AG04450 (cell line): ENCODE measurements around the gene CHST9. TPM values are rescaled to one million over a fixed set of nuclear protein-coding genes. Genes with fewer than 3 reads are reported as not detected.

Experiments
- CTCF ChIA-PET: fragments of 300-600, 350-600 bp; formaldehyde crosslinking; extraction: SDS; loops from one replicate; lab custom pipeline; 2022; ENCODE audit warnings: antibody characterized with exemption, inconsistent platforms; lab: Charles Lee
- POLR2A ChIA-PET: fragments of 350-600 bp; formaldehyde crosslinking; extraction: SDS; loops from one replicate; lab custom pipeline; 2021; ENCODE audit warnings: antibody characterized with exemption, inconsistent platforms; lab: Yijun Ruan, JAX
- DNase-seq: peaks from one replicate; pipeline ENCODE4 v3.0.0-alpha.2; 2011; ENCODE audit warnings: low read depth, low spot score
- H3K27ac ChIP-seq: one replicate; pipeline ENCODE4 v1.5.1; 2012; ENCODE audit warnings: low read depth, low read length, control low read depth
- H3K27me3 ChIP-seq: one replicate; pipeline ENCODE4 v1.6.0; 2012; ENCODE audit warnings: low read length; ENCODE audit not compliant: control insufficient read depth, insufficient read depth
- H3K4me3 ChIP-seq: 2 replicates; pipeline ENCODE4 v1.5.1; 2011; ENCODE audit warnings: mild to moderate bottlenecking, low read depth, low read length, control low read depth
- H3K9me3 ChIP-seq: 2 replicates; pipeline ENCODE4 v1.5.1; 2012; ENCODE audit warnings: low read length; ENCODE audit not compliant: control insufficient read depth, insufficient read depth
- polyA plus RNA-seq: library from polyadenylated mRNA; depleted of rRNA; stranded (reverse); fragments of >200 nt; gene quantifications from 2 replicates; pipeline ENCODE4 v1.2.3, GENCODE V29; 2011
- TF ChIP-seq, protein P1 (sequence below): IDR thresholded peaks from 2 replicates; pipeline ENCODE4 v1.5.1; 2011; ENCODE audit warnings: low read depth, low read length, control low read depth, inconsistent platforms

The CHST9 gene
- polyA plus RNA-seq, 1 experiment = not detected

DNA sequence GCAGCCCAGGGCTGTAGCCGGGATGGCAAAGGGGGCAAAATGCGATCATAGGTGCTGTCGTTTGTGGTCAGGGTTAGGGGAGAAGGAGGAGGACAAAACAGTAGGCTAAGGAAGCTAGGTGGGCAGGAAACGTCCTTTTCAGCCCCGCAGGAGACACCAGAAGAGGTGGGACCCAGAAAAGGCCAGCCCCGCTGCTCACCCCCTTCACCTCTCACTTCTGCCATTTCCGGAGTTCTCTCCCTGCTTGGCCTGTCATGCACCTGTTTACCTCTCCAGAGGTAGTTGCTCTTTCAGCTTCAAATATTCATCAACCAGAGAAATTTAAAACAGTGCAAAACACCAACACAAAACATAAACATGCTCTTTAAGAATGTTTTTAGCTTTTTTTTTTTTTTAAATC lies 320.4 kb downstream of the CHST9 start:
- Histone ChIP-seq H3K27me3 (no peaks in the 10 kb centered on the region), H3K9me3 (peaks cover 15% of the 10 kb centered on the region), H3K27ac (no peak overlapping the region), H3K4me3 (no peak overlapping the region)
- CTCF ChIA-PET = no interaction called here
- DNase-seq = no peak
- TF ChIP-seq, protein P1, sequence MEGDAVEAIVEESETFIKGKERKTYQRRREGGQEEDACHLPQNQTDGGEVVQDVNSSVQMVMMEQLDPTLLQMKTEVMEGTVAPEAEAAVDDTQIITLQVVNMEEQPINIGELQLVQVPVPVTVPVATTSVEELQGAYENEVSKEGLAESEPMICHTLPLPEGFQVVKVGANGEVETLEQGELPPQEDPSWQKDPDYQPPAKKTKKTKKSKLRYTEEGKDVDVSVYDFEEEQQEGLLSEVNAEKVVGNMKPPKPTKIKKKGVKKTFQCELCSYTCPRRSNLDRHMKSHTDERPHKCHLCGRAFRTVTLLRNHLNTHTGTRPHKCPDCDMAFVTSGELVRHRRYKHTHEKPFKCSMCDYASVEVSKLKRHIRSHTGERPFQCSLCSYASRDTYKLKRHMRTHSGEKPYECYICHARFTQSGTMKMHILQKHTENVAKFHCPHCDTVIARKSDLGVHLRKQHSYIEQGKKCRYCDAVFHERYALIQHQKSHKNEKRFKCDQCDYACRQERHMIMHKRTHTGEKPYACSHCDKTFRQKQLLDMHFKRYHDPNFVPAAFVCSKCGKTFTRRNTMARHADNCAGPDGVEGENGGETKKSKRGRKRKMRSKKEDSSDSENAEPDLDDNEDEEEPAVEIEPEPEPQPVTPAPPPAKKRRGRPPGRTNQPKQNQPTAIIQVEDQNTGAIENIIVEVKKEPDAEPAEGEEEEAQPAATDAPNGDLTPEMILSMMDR = no peak
- POLR2A ChIA-PET = no interaction called here

DNA sequence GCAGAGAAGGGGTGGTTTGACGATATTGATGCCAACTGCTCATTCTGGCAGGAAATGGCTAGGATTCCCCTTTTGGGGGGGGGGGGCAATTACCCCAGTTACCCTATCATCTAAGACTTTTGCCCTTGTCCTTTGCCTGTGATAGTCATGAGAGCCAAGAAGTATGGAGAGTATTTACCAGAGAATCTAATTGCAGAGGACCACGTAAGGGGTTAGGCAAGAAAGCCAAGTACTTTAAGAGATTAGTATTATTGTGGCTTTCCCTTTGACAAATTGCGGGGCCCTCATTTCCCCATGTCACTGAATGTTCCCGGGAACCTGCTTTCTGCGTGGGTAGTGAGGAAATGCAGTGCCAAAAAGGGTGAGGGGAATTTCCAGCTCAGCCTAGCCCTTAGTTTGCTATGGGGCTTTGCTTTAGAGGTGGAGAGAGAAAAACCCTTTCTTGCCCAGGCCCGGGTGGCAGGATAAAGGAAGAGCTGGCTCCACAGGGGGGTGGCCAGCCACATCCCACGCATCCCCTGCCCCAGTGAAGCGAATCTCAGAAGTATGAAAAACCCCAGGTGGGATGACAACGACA lies 321.1 kb downstream of the CHST9 start:
- Histone ChIP-seq H3K9me3 (peaks cover 15% of the 10 kb centered on the region), H3K4me3 (no peak overlapping the region), H3K27ac (no peak overlapping the region), H3K27me3 (no peaks in the 10 kb centered on the region)
- TF ChIP-seq, protein P1 = no peak
- ChIA-PET POLR2A (no interaction called here), CTCF (no interaction called here)
- no peak for DNase-seq

DNA sequence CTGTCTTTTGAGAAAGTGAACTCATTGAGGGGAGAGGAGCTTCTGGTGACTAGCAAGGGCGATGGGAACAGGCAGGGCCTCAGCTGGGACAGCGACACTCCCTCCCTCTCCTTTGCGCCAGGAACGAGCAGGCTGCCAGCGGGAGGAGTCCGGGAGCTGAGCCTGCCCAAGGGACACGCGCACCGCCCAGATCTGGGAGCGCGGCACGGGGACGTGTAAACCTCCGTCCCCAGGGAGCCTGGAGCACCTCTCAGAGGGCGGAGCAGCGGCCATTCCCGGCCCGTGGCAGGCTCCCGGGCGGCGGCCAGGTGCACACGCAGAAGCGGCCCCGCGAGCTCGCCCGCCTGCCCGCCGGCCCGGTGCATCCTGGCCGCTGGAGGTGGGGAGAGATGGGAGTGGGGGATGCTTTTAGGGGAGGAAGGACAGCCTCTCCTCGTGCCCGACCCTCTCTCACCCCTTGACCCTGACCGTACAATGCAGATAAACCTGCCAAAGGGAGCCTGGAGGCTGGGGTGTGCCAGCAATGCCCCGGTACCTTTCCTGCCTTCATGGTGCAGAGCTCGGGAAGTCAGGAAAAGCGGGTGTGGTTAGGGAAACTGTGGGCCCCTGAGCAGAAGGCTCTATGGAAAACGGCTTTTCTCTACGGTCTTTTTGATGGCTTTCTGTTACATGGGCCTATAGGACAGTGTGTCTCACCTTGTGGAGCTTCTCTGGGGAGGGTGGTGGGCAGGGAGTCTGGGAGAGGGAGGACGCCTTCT lies 321.8 kb downstream of the CHST9 start:
- Histone ChIP-seq H3K27me3 (no peaks in the 10 kb centered on the region), H3K9me3 (peaks cover 15% of the 10 kb centered on the region), H3K27ac (no peak overlapping the region), H3K4me3 (no peak overlapping the region)
- TF ChIP-seq, protein P1 = no peak
- POLR2A ChIA-PET = no interaction called here
- DNase-seq = no peak
- CTCF ChIA-PET = no interaction called here

DNA sequence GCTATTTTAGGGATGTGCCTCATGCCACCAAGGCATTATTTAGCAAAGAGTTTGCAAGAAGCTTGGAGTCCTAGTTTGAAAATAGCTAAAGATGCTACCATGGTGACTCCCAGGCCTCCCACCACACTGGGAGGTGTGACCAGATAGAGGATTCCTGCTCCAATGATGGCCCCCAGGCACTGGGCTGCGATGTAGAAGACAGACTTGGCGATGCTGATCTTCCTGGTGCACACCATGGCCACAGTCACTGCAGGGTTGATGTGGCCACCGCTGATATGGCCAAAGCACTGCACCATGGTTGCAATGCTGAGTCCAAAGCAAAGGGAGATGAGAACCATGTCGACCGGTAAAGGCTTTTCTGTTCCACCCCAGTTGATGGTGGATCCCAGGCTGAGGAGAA lies 323.0 kb downstream of the CHST9 start:
- Histone ChIP-seq H3K27me3 (no peaks in the 10 kb centered on the region), H3K9me3 (peaks cover 15% of the 10 kb centered on the region), H3K4me3 (no peak overlapping the region), H3K27ac (no peak overlapping the region)
- ChIA-PET POLR2A (no interaction called here), CTCF (no interaction called here)
- DNase-seq = no peak
- TF ChIP-seq, protein P1 = no peak
